Stimulated activated CD8-positive, alpha-beta memory T cell treated with anti-CD3 and anti-CD28 coated beads, Interleukin-12 subunit alpha, Interleukin-12 subunit beta, amount 100 ng/mL, for 4 hours (primary cell): ENCODE measurements around the gene ALKBH6.
"Not testable (repeated sequence)": the region's sequence is repeated elsewhere in the genome, so short reads cannot be mapped to it uniquely, and the experiment has no call there.

ENCODE experiments used
- DNase-seq: peaks from one replicate; pipeline ENCODE4 v3.0.0-alpha.2; 2020; ENCODE audit warnings: low read depth

Gene ALKBH6

GRCh38 chr19:35992907-35993765, 20.9 kb downstream of the ALKBH6 start:
- no peak for DNase-seq

GRCh38 chr19:35991731-35992450, 22.1 kb downstream of the ALKBH6 start:
- DNase-seq = no peak

GRCh38 chr19:35990771-35991730, 23.0 kb downstream of the ALKBH6 start:
- no peak for DNase-seq

- no peak for DNase-seq
These were observed 23.9 kb downstream of the ALKBH6 start for GRCh38 chr19:35990156-35990555.

GRCh38 chr19:35988824-35989223, 25.2 kb downstream of the ALKBH6 start:
- DNase-seq = no peak

GRCh38 chr19:35987571-35987896, 26.5 kb downstream of the ALKBH6 start:
- DNase-seq = no peak

- no peak for DNase-seq
These were observed 27.1 kb downstream of the ALKBH6 start for GRCh38 chr19:35986664-35987570.

- DNase-seq = no peak
These were observed 27.9 kb downstream of the ALKBH6 start for GRCh38 chr19:35986111-35986510.

GRCh38 chr19:35983177-35983576, 30.8 kb downstream of the ALKBH6 start:
- DNase-seq = no peak

- DNase-seq = not testable (repeated sequence)
These were observed 33.0 kb downstream of the ALKBH6 start for GRCh38 chr19:35980997-35981396.

- no peak for DNase-seq
These were observed 35.1 kb downstream of the ALKBH6 start for GRCh38 chr19:35978832-35979365.

GRCh38 chr19:35978271-35978670, 35.7 kb downstream of the ALKBH6 start:
- no peak for DNase-seq

GRCh38 chr19:35977446-35978222, 36.4 kb downstream of the ALKBH6 start:
- DNase-seq = no peak

GRCh38 chr19:35975608-35976214, 38.3 kb downstream of the ALKBH6 start:
- no peak for DNase-seq

GRCh38 chr19:35973487-35973886, 40.5 kb downstream of the ALKBH6 start:
- DNase-seq = no peak

- no peak for DNase-seq
These were observed 47.2 kb downstream of the ALKBH6 start for GRCh38 chr19:35966771-35967170.

- DNase-seq = no peak
These were observed 50.5 kb downstream of the ALKBH6 start for GRCh38 chr19:35963514-35963913.

GRCh38 chr19:35960432-35960972, 53.5 kb downstream of the ALKBH6 start:
- DNase-seq = no peak

- DNase-seq = no peak
These were observed 54.1 kb downstream of the ALKBH6 start for GRCh38 chr19:35959968-35960320.
